ENCODE results near the gene LIPC.

LIPC gene

GRCh38 chr15:58401991-58402649 is 29.7 kb upstream of the LIPC start:
- H2AFZ ChIP-seq (ENCODE audit: low read depth, low read length, severe bottlenecking): no peak overlapping the region
- H3K27me3 ChIP-seq (ENCODE audit: low read length): no peaks in the 10 kb centered on the region
- H3K27ac ChIP-seq (ENCODE audit: low read depth, low read length): no peak overlapping the region
- no peaks in the 10 kb centered on the region for H3F3A ChIP-seq (ENCODE audit: insufficient read depth)
- H4K20me1 ChIP-seq (ENCODE audit: low read depth, low read length): no peaks in the 10 kb centered on the region
- no peak overlapping the region for H3K9ac ChIP-seq (ENCODE audit: low read length)
- H3K36me3 ChIP-seq (ENCODE audit: low read length): no peaks in the 10 kb centered on the region
- no peaks in the 10 kb centered on the region for H3K79me2 ChIP-seq (ENCODE audit: insufficient read depth, low read length)
- no peaks in the 10 kb centered on the region for H3K9me2 ChIP-seq (replicated peaks; ENCODE audit: insufficient read depth, low read length)
- H3K4me2 ChIP-seq (ENCODE audit: low read depth, low read length, poor library complexity, severe bottlenecking): no peak overlapping the region
- no peak for TF ChIP-seq EZH2phosphoT487 (conservative IDR thresholded peaks at IDR 0.05; ENCODE audit: low read length)
- TF ChIP-seq CTCF (IDR thresholded peaks at IDR 0.05; ENCODE audit: insufficient read depth, low read length, poor library complexity, severe bottlenecking): no peak
- H3K9me3 ChIP-seq (ENCODE audit: insufficient read depth, low read length): no peaks in the 10 kb centered on the region
- no peak overlapping the region for H3K4me3 ChIP-seq (ENCODE audit: insufficient read depth, low read length, poor library complexity, severe bottlenecking)

GRCh38 chr15:58403581-58403980 is 28.2 kb upstream of the LIPC start:
- no peaks in the 10 kb centered on the region for H3K9me2 ChIP-seq (replicated peaks; ENCODE audit: insufficient read depth, low read length)
- H3K36me3 ChIP-seq (ENCODE audit: low read length): no peaks in the 10 kb centered on the region
- H3K79me2 ChIP-seq (ENCODE audit: insufficient read depth, low read length): no peaks in the 10 kb centered on the region
- TF ChIP-seq CTCF (IDR thresholded peaks at IDR 0.05; ENCODE audit: insufficient read depth, low read length, poor library complexity, severe bottlenecking) (no peak), EZH2phosphoT487 (conservative IDR thresholded peaks at IDR 0.05; ENCODE audit: low read length) (no peak)
- H3K9me3 ChIP-seq (ENCODE audit: insufficient read depth, low read length): no peaks in the 10 kb centered on the region
- no peak overlapping the region for H3K9ac ChIP-seq (ENCODE audit: low read length)
- no peaks in the 10 kb centered on the region for H4K20me1 ChIP-seq (ENCODE audit: low read depth, low read length)
- H2AFZ ChIP-seq (ENCODE audit: low read depth, low read length, severe bottlenecking): no peak overlapping the region
- H3K27ac ChIP-seq (ENCODE audit: low read depth, low read length): no peak overlapping the region
- no peaks in the 10 kb centered on the region for H3K27me3 ChIP-seq (ENCODE audit: low read length)
- no peak overlapping the region for H3K4me2 ChIP-seq (ENCODE audit: low read depth, low read length, poor library complexity, severe bottlenecking)
- no peak overlapping the region for H3K4me3 ChIP-seq (ENCODE audit: insufficient read depth, low read length, poor library complexity, severe bottlenecking)
- no peaks in the 10 kb centered on the region for H3F3A ChIP-seq (ENCODE audit: insufficient read depth)

- H3K27me3 ChIP-seq (ENCODE audit: low read length): no peaks in the 10 kb centered on the region
- H3K79me2 ChIP-seq (ENCODE audit: insufficient read depth, low read length): no peaks in the 10 kb centered on the region
- H3K9ac ChIP-seq (ENCODE audit: low read length): no peak overlapping the region
- no peaks in the 10 kb centered on the region for H3K36me3 ChIP-seq (ENCODE audit: low read length)
- TF ChIP-seq EZH2phosphoT487 (conservative IDR thresholded peaks at IDR 0.05; ENCODE audit: low read length) (no peak), CTCF (IDR thresholded peaks at IDR 0.05; ENCODE audit: insufficient read depth, low read length, poor library complexity, severe bottlenecking) (no peak)
- H3K4me2 ChIP-seq (ENCODE audit: low read depth, low read length, poor library complexity, severe bottlenecking): no peak overlapping the region
- H3K27ac ChIP-seq (ENCODE audit: low read depth, low read length): no peak overlapping the region
- H2AFZ ChIP-seq (ENCODE audit: low read depth, low read length, severe bottlenecking): no peak overlapping the region
- no peak overlapping the region for H3K4me3 ChIP-seq (ENCODE audit: insufficient read depth, low read length, poor library complexity, severe bottlenecking)
- H3F3A ChIP-seq (ENCODE audit: insufficient read depth): no peaks in the 10 kb centered on the region
- no peaks in the 10 kb centered on the region for H3K9me3 ChIP-seq (ENCODE audit: insufficient read depth, low read length)
- H3K9me2 ChIP-seq (replicated peaks; ENCODE audit: insufficient read depth, low read length): no peaks in the 10 kb centered on the region
- H4K20me1 ChIP-seq (ENCODE audit: low read depth, low read length): no peaks in the 10 kb centered on the region
These were observed 27.8 kb upstream of the LIPC start for GRCh38 chr15:58404020-58404419.
